ENCODE measurements around the gene CACNA1B.
"Not testable (repeated sequence)": the region's sequence is repeated elsewhere in the genome, so short reads cannot be mapped to it uniquely, and the experiment has no call there.

DNA sequence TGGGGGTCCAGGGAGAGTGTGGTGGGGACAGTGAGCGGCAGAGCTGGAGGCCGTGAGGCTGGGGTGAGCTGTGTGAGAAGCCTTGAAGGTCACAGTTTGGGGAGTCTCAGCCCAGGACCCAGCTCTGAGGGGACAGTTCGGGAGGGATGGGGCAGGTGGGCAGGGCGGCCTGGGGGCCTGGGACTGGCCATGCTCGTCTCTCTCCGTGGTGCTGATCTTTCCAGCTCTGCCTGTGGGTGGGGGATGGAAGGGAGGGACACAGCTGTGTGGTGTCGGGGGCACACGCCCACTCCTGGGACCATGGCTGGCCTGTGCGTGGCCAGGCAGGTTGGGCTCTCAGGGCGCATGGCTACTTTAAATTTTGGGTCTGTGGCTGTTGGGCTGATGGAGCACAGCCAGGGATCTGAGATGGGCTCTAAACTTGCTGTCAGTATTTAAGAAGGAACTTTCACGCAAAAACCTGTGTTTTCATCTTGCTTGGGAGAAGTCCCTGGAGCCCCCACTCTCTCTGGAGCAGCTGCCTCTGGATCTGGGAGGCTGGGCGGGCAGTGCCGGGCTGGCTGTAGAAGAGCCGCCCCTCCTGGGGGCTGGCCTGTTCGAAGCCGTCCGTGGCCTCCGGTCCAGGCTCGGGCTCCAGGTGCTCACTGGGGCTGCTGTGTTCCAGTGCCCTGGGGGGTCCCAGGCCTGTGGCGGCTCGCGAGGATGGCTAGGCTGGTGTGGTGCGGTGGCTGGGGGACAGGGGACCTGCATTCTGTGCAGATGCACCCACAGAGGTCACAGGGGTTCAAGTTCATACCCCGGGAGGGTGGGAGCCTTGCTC lies 13.4 kb downstream of the CACNA1B start:
- not testable (repeated sequence) for TF ChIP-seq STAT6 (CRISPR knock-in tag; IDR thresholded peaks at IDR 0.05; ENCODE audit: borderline replicate concordance); ARNTL (CRISPR knock-in tag; IDR thresholded peaks at IDR 0.05); POLR2A (IDR thresholded peaks at IDR 0.05; ENCODE audit: insufficient read depth in 1 of 2, low read depth in 2 of 2, low read length in 2 of 2); MYC (CRISPR knock-in tag; IDR thresholded peaks at IDR 0.05; ENCODE audit: borderline replicate concordance); ZBTB1 (CRISPR knock-in tag; IDR thresholded peaks at IDR 0.05; ENCODE audit: borderline replicate concordance); ZFP36 (IDR thresholded peaks at IDR 0.05; ENCODE audit: borderline replicate concordance, low read depth, low read length, partially characterized antibody); ELF4 (CRISPR knock-in tag; IDR thresholded peaks at IDR 0.05; ENCODE audit: borderline replicate concordance); IRX3 (CRISPR knock-in tag; IDR thresholded peaks at IDR 0.05; ENCODE audit: borderline replicate concordance, low read depth); THYN1 (CRISPR knock-in tag; IDR thresholded peaks at IDR 0.05; ENCODE audit: borderline replicate concordance, low read depth); DPF2 (CRISPR knock-in tag; IDR thresholded peaks at IDR 0.05; ENCODE audit: borderline replicate concordance, low read depth)
- TF ChIP-seq, protein P1, sequence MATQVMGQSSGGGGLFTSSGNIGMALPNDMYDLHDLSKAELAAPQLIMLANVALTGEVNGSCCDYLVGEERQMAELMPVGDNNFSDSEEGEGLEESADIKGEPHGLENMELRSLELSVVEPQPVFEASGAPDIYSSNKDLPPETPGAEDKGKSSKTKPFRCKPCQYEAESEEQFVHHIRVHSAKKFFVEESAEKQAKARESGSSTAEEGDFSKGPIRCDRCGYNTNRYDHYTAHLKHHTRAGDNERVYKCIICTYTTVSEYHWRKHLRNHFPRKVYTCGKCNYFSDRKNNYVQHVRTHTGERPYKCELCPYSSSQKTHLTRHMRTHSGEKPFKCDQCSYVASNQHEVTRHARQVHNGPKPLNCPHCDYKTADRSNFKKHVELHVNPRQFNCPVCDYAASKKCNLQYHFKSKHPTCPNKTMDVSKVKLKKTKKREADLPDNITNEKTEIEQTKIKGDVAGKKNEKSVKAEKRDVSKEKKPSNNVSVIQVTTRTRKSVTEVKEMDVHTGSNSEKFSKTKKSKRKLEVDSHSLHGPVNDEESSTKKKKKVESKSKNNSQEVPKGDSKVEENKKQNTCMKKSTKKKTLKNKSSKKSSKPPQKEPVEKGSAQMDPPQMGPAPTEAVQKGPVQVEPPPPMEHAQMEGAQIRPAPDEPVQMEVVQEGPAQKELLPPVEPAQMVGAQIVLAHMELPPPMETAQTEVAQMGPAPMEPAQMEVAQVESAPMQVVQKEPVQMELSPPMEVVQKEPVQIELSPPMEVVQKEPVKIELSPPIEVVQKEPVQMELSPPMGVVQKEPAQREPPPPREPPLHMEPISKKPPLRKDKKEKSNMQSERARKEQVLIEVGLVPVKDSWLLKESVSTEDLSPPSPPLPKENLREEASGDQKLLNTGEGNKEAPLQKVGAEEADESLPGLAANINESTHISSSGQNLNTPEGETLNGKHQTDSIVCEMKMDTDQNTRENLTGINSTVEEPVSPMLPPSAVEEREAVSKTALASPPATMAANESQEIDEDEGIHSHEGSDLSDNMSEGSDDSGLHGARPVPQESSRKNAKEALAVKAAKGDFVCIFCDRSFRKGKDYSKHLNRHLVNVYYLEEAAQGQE (IDR thresholded peaks at IDR 0.05; ENCODE audit: borderline replicate concordance in 1 of 2, low read depth in 1 of 2, low read length in 2 of 2) = not testable (repeated sequence)
- TF ChIP-seq, protein P2, sequence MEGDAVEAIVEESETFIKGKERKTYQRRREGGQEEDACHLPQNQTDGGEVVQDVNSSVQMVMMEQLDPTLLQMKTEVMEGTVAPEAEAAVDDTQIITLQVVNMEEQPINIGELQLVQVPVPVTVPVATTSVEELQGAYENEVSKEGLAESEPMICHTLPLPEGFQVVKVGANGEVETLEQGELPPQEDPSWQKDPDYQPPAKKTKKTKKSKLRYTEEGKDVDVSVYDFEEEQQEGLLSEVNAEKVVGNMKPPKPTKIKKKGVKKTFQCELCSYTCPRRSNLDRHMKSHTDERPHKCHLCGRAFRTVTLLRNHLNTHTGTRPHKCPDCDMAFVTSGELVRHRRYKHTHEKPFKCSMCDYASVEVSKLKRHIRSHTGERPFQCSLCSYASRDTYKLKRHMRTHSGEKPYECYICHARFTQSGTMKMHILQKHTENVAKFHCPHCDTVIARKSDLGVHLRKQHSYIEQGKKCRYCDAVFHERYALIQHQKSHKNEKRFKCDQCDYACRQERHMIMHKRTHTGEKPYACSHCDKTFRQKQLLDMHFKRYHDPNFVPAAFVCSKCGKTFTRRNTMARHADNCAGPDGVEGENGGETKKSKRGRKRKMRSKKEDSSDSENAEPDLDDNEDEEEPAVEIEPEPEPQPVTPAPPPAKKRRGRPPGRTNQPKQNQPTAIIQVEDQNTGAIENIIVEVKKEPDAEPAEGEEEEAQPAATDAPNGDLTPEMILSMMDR (CRISPR knock-in tag; IDR thresholded peaks at IDR 0.05) = not testable (repeated sequence)

All from HepG2 (cell line).